ENCODE results near the gene KRTAP9-3. TPM values are rescaled to one million over a fixed set of nuclear protein-coding genes. Genes with fewer than 3 reads are reported as not detected.
"Not testable (repeated sequence)": the region's sequence is repeated elsewhere in the genome, so short reads cannot be mapped to it uniquely, and the experiment has no call there.

KRTAP9-3 gene, protein sequence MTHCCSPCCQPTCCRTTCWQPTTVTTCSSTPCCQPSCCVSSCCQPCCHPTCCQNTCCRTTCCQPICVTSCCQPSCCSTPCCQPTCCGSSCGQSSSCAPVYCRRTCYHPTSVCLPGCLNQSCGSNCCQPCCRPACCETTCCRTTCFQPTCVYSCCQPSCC
- not detected in 2 replicates for total RNA-seq (ENCODE audit: low replicate concordance)
- long read RNA-seq, result 0 reads

DNA sequence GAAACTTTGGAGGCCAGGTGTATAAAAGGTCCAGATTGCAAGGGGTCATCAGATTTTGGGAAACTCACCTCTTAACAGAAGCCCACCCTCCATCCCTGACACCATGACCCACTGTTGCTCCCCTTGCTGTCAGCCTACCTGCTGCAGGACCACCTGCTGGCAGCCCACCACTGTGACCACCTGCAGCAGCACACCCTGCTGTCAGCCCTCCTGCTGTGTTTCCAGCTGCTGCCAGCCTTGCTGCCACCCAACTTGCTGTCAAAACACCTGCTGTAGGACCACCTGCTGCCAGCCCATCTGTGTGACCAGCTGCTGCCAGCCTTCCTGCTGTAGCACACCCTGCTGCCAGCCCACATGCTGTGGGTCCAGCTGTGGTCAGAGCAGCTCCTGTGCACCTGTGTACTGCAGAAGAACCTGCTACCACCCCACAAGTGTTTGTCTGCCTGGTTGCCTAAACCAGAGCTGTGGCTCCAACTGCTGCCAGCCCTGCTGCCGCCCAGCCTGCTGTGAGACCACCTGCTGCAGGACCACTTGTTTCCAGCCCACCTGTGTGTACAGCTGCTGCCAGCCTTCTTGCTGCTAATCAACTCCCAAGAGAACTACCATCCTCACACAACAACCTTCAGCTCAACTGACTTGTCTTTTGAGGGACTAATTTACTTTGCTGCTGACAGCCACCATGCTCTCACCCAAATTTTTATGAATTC, at the start of gene KRTAP9-3:
Gene KRTAP9-3 (plus strand): TSS at position 51 of the 707 bp plus-strand sequence. CDS start 53 bp downstream, at position 104.
- peaks cover 32% of the 10 kb centered on the region for H3K27me3 Mint-ChIP-seq
- H3K4me3 Mint-ChIP-seq; H3K4me1 Mint-ChIP-seq (ENCODE audit: unreplicated experiment); H3K27ac Mint-ChIP-seq; H3K9me3 Mint-ChIP-seq; H3K36me3 Mint-ChIP-seq; DNase-seq (ENCODE audit: extremely low spot score, unreplicated experiment): not testable (repeated sequence)

DNA sequence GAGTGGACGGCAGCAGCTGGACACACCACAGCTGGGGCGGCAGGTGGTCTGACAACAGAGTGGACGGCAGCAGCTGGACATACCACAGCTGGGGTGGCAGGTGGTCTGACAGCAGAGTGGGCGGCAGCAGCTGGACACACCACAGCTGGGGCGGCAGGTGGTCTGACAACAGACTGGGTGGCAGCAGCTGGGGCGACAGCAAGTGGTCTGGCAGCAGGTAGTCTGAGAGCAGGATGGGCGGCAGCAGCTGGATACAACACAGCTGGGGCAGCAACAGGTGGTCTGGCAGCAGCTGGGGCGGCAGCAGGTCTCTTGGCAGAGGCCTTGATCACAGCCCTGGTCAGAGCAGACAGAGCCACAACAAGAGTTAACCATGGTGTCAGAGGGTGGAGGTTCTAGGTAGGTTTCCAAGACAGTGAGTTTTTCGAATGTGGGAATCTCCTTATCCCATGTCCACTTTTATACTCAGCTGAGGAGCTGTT, 47.7 kb upstream of the KRTAP9-3 start, which contains the start of gene KRTAP4-1:
Gene KRTAP4-1 (minus strand): TSS at position 432 of the 482 bp plus-strand sequence. CDS start 57 bp downstream, at position 375.
- DNase-seq (ENCODE audit: extremely low spot score, unreplicated experiment), result no peak
- TF ChIP-seq, protein P1, sequence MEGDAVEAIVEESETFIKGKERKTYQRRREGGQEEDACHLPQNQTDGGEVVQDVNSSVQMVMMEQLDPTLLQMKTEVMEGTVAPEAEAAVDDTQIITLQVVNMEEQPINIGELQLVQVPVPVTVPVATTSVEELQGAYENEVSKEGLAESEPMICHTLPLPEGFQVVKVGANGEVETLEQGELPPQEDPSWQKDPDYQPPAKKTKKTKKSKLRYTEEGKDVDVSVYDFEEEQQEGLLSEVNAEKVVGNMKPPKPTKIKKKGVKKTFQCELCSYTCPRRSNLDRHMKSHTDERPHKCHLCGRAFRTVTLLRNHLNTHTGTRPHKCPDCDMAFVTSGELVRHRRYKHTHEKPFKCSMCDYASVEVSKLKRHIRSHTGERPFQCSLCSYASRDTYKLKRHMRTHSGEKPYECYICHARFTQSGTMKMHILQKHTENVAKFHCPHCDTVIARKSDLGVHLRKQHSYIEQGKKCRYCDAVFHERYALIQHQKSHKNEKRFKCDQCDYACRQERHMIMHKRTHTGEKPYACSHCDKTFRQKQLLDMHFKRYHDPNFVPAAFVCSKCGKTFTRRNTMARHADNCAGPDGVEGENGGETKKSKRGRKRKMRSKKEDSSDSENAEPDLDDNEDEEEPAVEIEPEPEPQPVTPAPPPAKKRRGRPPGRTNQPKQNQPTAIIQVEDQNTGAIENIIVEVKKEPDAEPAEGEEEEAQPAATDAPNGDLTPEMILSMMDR (conservative IDR thresholded peaks at IDR 0.05), result no peak
- Mint-ChIP-seq H3K36me3 (no peaks in the 10 kb centered on the region), H3K4me3 (no peak within 1 kb of the TSS), H3K4me1 (ENCODE audit: unreplicated experiment) (no peaks in the 10 kb centered on the region), H3K27ac (no peak within 1 kb of the TSS), H3K9me3 (no peaks in the 10 kb centered on the region), H3K27me3 (peaks cover 12% of the 10 kb centered on the region)

DNA sequence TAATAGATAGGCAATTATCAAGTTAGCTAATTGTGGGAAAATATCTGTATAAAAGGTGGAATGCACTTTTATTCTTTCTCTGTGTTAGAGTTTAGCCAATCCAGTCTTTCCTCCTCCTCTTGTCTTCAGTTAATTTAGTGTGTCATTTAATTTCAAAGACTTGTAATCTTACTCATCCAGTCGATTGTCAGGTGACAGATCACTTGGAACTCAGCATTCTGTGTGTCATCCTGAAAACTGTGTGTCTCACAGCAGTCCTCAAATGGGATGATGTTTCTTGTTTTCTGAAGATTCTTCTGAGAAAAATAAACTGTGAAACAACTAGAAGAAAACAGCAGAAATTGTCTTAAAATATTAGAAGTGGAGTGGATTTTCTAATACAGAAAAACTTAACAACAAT, 47.2 kb upstream of the KRTAP9-3 start:
- H3K27me3 Mint-ChIP-seq, result peaks cover 12% of the 10 kb centered on the region
- TF ChIP-seq, protein P1 (conservative IDR thresholded peaks at IDR 0.05), result no peak
- H3K4me1 Mint-ChIP-seq (ENCODE audit: unreplicated experiment), result no peaks in the 10 kb centered on the region
- no peak for DNase-seq (ENCODE audit: extremely low spot score, unreplicated experiment)
- no peaks in the 10 kb centered on the region for H3K9me3 Mint-ChIP-seq
- H3K27ac Mint-ChIP-seq, result no peak overlapping the region
- H3K36me3 Mint-ChIP-seq, result no peaks in the 10 kb centered on the region
- no peak overlapping the region for H3K4me3 Mint-ChIP-seq

DNA sequence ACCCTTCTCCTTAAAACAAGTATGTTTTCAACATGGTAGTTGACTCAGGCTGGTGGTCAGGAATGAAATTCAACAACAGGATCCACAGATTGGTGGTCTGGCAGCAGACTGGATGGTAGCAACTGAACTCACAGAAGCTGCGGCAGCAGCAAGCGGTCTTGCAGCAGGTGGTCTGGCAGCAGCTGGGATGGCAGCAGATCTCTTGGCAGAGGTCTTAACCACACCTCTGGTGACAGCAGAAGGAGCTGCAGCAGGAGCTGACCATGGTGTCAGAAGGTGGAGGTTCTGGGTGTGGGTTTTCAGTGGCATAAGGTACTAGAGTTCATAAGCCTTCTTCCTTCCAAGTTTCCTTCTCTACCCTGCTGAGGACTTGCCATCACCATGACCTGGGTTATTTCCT, 45.4 kb upstream of the KRTAP9-3 start:
- H3K27ac Mint-ChIP-seq, result no peak overlapping the region
- DNase-seq (ENCODE audit: extremely low spot score, unreplicated experiment), result no peak
- no peaks in the 10 kb centered on the region for H3K36me3 Mint-ChIP-seq
- no peak overlapping the region for H3K4me3 Mint-ChIP-seq
- no peaks in the 10 kb centered on the region for H3K9me3 Mint-ChIP-seq
- peaks cover 12% of the 10 kb centered on the region for H3K27me3 Mint-ChIP-seq
- TF ChIP-seq, protein P1 (conservative IDR thresholded peaks at IDR 0.05), result no peak
- H3K4me1 Mint-ChIP-seq (ENCODE audit: unreplicated experiment), result no peaks in the 10 kb centered on the region

DNA sequence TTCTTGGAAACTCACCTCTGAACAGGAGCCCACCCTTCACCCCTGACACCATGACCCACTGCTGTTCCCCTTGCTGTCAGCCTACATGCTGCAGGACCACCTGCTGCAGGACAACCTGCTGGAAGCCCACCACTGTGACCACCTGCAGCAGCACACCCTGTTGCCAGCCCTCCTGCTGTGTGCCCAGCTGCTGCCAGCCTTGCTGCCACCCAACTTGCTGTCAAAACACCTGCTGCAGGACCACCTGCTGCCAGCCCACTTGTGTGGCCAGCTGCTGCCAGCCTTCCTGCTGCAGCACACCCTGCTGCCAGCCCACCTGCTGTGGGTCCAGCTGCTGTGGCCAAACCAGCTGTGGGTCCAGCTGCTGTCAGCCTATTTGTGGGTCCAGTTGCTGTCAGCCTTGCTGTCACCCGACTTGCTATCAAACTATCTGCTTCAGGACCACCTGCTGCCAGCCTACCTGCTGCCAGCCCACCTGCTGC, 42.4 kb upstream of the KRTAP9-3 start, which contains the start of gene KRTAP9-1:
Gene KRTAP9-1 (plus strand): TSS at position 51 of the 482 bp plus-strand sequence. CDS start 0 bp downstream, at position 51.
- DNase-seq (ENCODE audit: extremely low spot score, unreplicated experiment); H3K36me3 Mint-ChIP-seq; H3K4me1 Mint-ChIP-seq (ENCODE audit: unreplicated experiment); H3K9me3 Mint-ChIP-seq; H3K27ac Mint-ChIP-seq; H3K4me3 Mint-ChIP-seq; H3K27me3 Mint-ChIP-seq: not testable (repeated sequence)

DNA sequence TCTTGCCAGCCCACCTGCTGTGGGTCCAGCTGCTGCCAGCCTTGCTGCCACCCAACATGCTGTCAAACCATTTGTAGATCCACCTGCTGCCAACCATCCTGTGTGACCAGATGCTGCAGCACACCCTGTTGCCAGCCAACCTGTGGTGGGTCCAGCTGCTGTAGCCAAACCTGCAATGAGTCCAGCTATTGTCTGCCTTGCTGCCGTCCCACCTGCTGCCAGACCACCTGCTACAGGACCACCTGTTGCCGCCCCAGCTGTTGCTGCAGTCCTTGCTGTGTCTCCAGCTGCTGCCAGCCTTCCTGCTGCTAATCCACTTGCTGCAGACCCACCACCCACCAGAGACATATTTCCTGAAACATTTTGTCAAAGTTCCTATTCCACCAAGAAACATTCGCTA, 41.9 kb upstream of the KRTAP9-3 start:
- H3K4me1 Mint-ChIP-seq (ENCODE audit: unreplicated experiment), result no peaks in the 10 kb centered on the region
- no peaks in the 10 kb centered on the region for H3K36me3 Mint-ChIP-seq
- no peaks in the 10 kb centered on the region for H3K9me3 Mint-ChIP-seq
- no peak overlapping the region for H3K27ac Mint-ChIP-seq
- H3K27me3 Mint-ChIP-seq, result peaks cover 6% of the 10 kb centered on the region
- no peak for DNase-seq (ENCODE audit: extremely low spot score, unreplicated experiment)
- H3K4me3 Mint-ChIP-seq, result no peak overlapping the region
- TF ChIP-seq, protein P1 (conservative IDR thresholded peaks at IDR 0.05), result no peak
